H9 (cell line): ENCODE results near the gene CNNM2. TPM values are rescaled to one million over a fixed set of nuclear protein-coding genes. Genes with fewer than 3 reads are reported as not detected.
"Not testable (repeated sequence)": the region's sequence is repeated elsewhere in the genome, so short reads cannot be mapped to it uniquely, and the experiment has no call there.

Source experiments
- DNase-seq: peaks from one replicate; pipeline ENCODE4 v3.0.0-alpha.2; 2017
- H2AFZ ChIP-seq: one replicate; pipeline ENCODE4 v1.6.1; 2013; ENCODE audit warnings: mild to moderate bottlenecking, low read length, control low read depth, moderate library complexity
- H2AK5ac ChIP-seq: 2 replicates; pipeline ENCODE4 v1.6.1; 2013; ENCODE audit warnings: low read length, control low read depth, mixed read lengths; ENCODE audit not compliant: insufficient read length
- H2BK120ac ChIP-seq: one replicate; pipeline ENCODE4 v1.6.1; 2013; ENCODE audit warnings: low read depth, mild to moderate bottlenecking, low read length, control low read depth, inconsistent platforms; ENCODE audit not compliant: poor library complexity, severe bottlenecking
- H2BK12ac ChIP-seq: 2 replicates; pipeline ENCODE4 v1.6.1; 2013; ENCODE audit warnings: low read length, control low read depth, mixed read lengths, low read depth; ENCODE audit not compliant: insufficient read length
- H2BK15ac ChIP-seq: 2 replicates; pipeline ENCODE4 v1.6.1; 2013; ENCODE audit warnings: low read depth, low read length, control low read depth
- H2BK20ac ChIP-seq: one replicate; pipeline ENCODE4 v1.6.1; 2013; ENCODE audit warnings: low read depth, mild to moderate bottlenecking, low read length, control low read depth, inconsistent platforms; ENCODE audit not compliant: poor library complexity, severe bottlenecking
- H2BK5ac ChIP-seq: 2 replicates; pipeline ENCODE4 v1.6.1; 2013; ENCODE audit warnings: low read length, control low read depth, mixed read lengths; ENCODE audit not compliant: insufficient read length
- H3K14ac ChIP-seq: 2 replicates; pipeline ENCODE4 v1.6.1; 2013; ENCODE audit warnings: low read length, control low read depth; ENCODE audit not compliant: insufficient read depth
- H3K18ac ChIP-seq: 2 replicates; pipeline ENCODE4 v1.6.1; 2013; ENCODE audit warnings: low read depth, mild to moderate bottlenecking, mixed read lengths, low read length, control low read depth; ENCODE audit not compliant: insufficient read length
- H3K23ac ChIP-seq: 2 replicates; pipeline ENCODE4 v1.6.1; 2013; ENCODE audit warnings: low read length, control low read depth, mixed read lengths, low read depth; ENCODE audit not compliant: insufficient read length
- H3K23me2 ChIP-seq: 2 replicates; pipeline ENCODE4 v1.6.1; 2013; ENCODE audit warnings: low read depth, mild to moderate bottlenecking, mixed read lengths, low read length, control low read depth; ENCODE audit not compliant: insufficient read length, poor library complexity, severe bottlenecking
- H3K27ac ChIP-seq: 2 replicates; pipeline ENCODE4 v1.5.1; 2013; ENCODE audit warnings: low read length, control low read depth, mixed read lengths, low read depth; ENCODE audit not compliant: insufficient read length
- H3K27me3 ChIP-seq: 2 replicates; pipeline ENCODE4 v1.6.1; 2013; ENCODE audit warnings: low read length, control low read depth, inconsistent platforms; ENCODE audit not compliant: insufficient read depth
- H3K4ac ChIP-seq: 2 replicates; pipeline ENCODE4 v1.6.1; 2013; ENCODE audit warnings: low read depth, mild to moderate bottlenecking, control low read depth, inconsistent platforms, low read length, moderate library complexity
- H3K4me1 ChIP-seq: 2 replicates; pipeline ENCODE4 v1.6.1; 2013; ENCODE audit warnings: low read length, control low read depth, inconsistent platforms; ENCODE audit not compliant: insufficient read depth
- H3K4me2 ChIP-seq: 2 replicates; pipeline ENCODE4 v1.6.1; 2013; ENCODE audit warnings: low read length, control low read depth, mixed read lengths; ENCODE audit not compliant: insufficient read length, insufficient read depth
- H3K56ac ChIP-seq: 2 replicates; pipeline ENCODE4 v1.6.1; 2013; ENCODE audit warnings: low read depth, mild to moderate bottlenecking, mixed read lengths, low read length, control low read depth; ENCODE audit not compliant: insufficient read length
- H3K79me1 ChIP-seq: 2 replicates; pipeline ENCODE4 v1.6.1; 2013; ENCODE audit warnings: low read depth, mild to moderate bottlenecking, moderate library complexity, low read length, control low read depth, inconsistent platforms; ENCODE audit not compliant: insufficient read depth, poor library complexity, severe bottlenecking
- H3K79me2 ChIP-seq: 2 replicates; pipeline ENCODE4 v1.6.1; 2013; ENCODE audit warnings: low read length, control low read depth, inconsistent platforms; ENCODE audit not compliant: insufficient read depth
- H3K9ac ChIP-seq: 2 replicates; pipeline ENCODE4 v1.6.1; 2013; ENCODE audit warnings: low read length, control low read depth, mixed read lengths; ENCODE audit not compliant: insufficient read length; ENCODE audit errors: extremely low read depth
- H3K9me3 ChIP-seq: one replicate; pipeline ENCODE4 v1.6.1; 2013; ENCODE audit warnings: low read depth, low read length, inconsistent platforms; ENCODE audit not compliant: control insufficient read depth
- H3T11ph ChIP-seq: one replicate; pipeline ENCODE4 v1.6.1; 2013; ENCODE audit warnings: mild to moderate bottlenecking, low read length, control low read depth, inconsistent platforms
- H4K20me1 ChIP-seq: one replicate; pipeline ENCODE4 v1.6.1; 2013; ENCODE audit not compliant: control insufficient read depth, insufficient read length, insufficient read depth
- H4K5ac ChIP-seq: 2 replicates; pipeline ENCODE4 v1.6.1; 2013; ENCODE audit warnings: low read depth, mild to moderate bottlenecking, mixed read lengths, low read length, control low read depth; ENCODE audit not compliant: insufficient read length
- H4K8ac ChIP-seq: replicated peaks from 2 replicates; pipeline ENCODE4 v1.6.1; 2013; ENCODE audit warnings: low read length, control low read depth, mixed read lengths, low read depth; ENCODE audit not compliant: insufficient read length
- H4K91ac ChIP-seq: 2 replicates; pipeline ENCODE4 v1.6.1; 2013; ENCODE audit warnings: low read depth, mild to moderate bottlenecking, moderate library complexity, mixed read lengths, low read length, control low read depth; ENCODE audit not compliant: insufficient read length
- H3K27ac Mint-ChIP-seq, 3 experiments: 2 replicates in 2 of 3; 3 replicates in 1 of 3; pipeline ENCODE4 v1.8.0; 2020 to 2021; ENCODE audit warnings: mixed read lengths in 3 of 3, mild to moderate bottlenecking in 1 of 3, moderate library complexity in 1 of 3
- H3K27me3 Mint-ChIP-seq: 2 replicates; pipeline ENCODE4 v1.8.0; 2021; ENCODE audit warnings: low read depth, mild to moderate bottlenecking, moderate library complexity, mixed read lengths
- H3K36me3 Mint-ChIP-seq, 3 experiments: 2 replicates in 2 of 3; 3 replicates in 1 of 3; pipeline ENCODE4 v1.8.0; 2020 to 2021; ENCODE audit warnings: low read depth in 3 of 3, mixed read lengths in 3 of 3; ENCODE audit not compliant: insufficient read depth in 1 of 3
- H3K4me1 Mint-ChIP-seq, 2 experiments: 2 replicates each; pipeline ENCODE4 v1.8.0; 2020; ENCODE audit warnings: mixed read lengths in 2 of 2
- H3K4me3 Mint-ChIP-seq, 2 experiments: 2 replicates in 1 of 2; 3 replicates in 1 of 2; pipeline ENCODE4 v1.8.0; 2020 to 2021; ENCODE audit warnings: mild to moderate bottlenecking in 2 of 2, mixed read lengths in 2 of 2, moderate library complexity in 1 of 2
- H3K9me3 Mint-ChIP-seq, 2 experiments: 2 replicates in 1 of 2; 3 replicates in 1 of 2; pipeline ENCODE4 v1.8.0; 2020; ENCODE audit warnings: mild to moderate bottlenecking in 2 of 2, mixed read lengths in 2 of 2, moderate library complexity in 1 of 2
- WGBS: extraction: QIAGEN DNeasy Blood & Tissue Kit; methylation state at CpG from one replicate; pipeline ENCODE4 v1.1.7; 2013; ENCODE audit warnings: missing lambda C conversion rate, low lambda C conversion rate, mixed read lengths; ENCODE audit not compliant: insufficient read length; ENCODE audit errors: extremely low coverage; 5-methylcytosine and 5-hydroxymethylcytosine counted together
- total RNA-seq: library from RNA; stranded (reverse); gene quantifications from 2 replicates; pipeline ENCODE4 v1.2.1, GENCODE V29; 2021
- TF ChIP-seq, protein P1 (sequence below): fragments of 200-600 bp; sonication (generic); conservative IDR thresholded peaks from 3 replicates; pipeline ENCODE4 v1.8.0; 2021; ENCODE audit warnings: antibody characterized with exemption, mild to moderate bottlenecking

CNNM2 gene
- total RNA-seq, 1 experiment from 2014 or later = 17.5 TPM

DNA sequence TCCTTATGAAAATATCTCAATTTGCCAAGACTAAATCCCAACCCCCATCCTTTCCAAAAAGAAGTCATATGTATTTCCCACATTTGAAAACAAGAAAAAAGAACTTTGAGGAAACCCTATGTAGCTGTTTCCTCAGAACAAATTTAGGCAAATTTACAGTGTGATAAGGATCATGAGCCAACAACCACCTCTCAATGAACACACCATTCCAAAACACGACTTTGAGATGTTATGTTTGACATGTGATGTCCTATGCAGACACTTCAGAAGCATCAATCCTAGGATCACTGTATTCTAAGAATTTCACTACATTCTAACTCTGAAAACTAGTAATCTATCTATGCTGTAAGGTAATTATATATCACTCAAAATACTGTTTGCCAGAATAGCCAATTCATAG, 212.8 kb downstream of the CNNM2 start:
- WGBS = no CpG with 5 or more reads among the region's 1 CpG

DNA sequence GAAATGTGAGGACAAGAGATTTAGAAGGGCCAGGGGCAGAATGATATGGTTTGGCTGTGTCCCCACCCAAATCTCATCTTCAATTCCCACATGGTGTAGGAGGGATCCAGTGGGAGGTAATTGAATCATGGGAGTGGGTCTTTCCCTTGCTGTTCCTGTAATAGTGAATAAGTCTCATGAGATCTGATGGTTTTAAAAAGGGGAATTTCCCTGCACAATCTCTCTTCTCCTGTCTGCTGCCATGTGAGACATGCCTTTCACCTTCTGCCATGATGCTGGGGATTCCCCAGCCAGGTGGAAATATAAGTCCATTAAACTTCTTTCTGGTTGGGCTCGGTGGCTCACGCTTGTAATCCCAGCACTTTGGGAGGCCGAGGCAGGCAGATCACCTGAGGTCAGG, 217.1 kb downstream of the CNNM2 start:
- H3K4me3 Mint-ChIP-seq, H3K18ac ChIP-seq, H4K20me1 ChIP-seq, H2BK12ac ChIP-seq, H3K4me2 ChIP-seq, H3K4me1 Mint-ChIP-seq, H3K23ac ChIP-seq, H3K4ac ChIP-seq, H3K14ac ChIP-seq, H3T11ph ChIP-seq, H3K23me2 ChIP-seq, H3K27me3 Mint-ChIP-seq, H2BK20ac ChIP-seq, H3K27ac ChIP-seq, H2BK5ac ChIP-seq, H4K8ac ChIP-seq, H3K9ac ChIP-seq, H2AFZ ChIP-seq, DNase-seq, H3K79me1 ChIP-seq, H3K56ac ChIP-seq, H3K79me2 ChIP-seq, H3K27me3 ChIP-seq, H2BK120ac ChIP-seq, H2AK5ac ChIP-seq, H3K27ac Mint-ChIP-seq, H2BK15ac ChIP-seq, H4K5ac ChIP-seq, H4K91ac ChIP-seq, H3K4me1 ChIP-seq, H3K9me3 ChIP-seq: not testable (repeated sequence)
- peaks cover 27 to 39% of the 10 kb centered on the region in 2 experiments for H3K9me3 Mint-ChIP-seq
- peaks cover 57 to 76% (median 69%) of the 10 kb centered on the region in 3 experiments for H3K36me3 Mint-ChIP-seq
- WGBS = no CpG with 5 or more reads among the region's 3 CpGs

More for the DNA sequence above, 212.8 kb downstream of the CNNM2 start:
- H3K4ac ChIP-seq = no peak overlapping the region
- H2BK15ac ChIP-seq = no peak overlapping the region
- H4K91ac ChIP-seq = no peak overlapping the region
- H2BK5ac ChIP-seq = no peak overlapping the region
- Mint-ChIP-seq H3K27me3 (peaks cover 1% of the 10 kb centered on the region; the same call in 1 of the 2 replicates), H3K36me3 (peaks cover 49 to 67% (median 61%) of the 10 kb centered on the region in 3 experiments), H3K27ac (no peak overlapping the region), H3K9me3 (peaks cover 32 to 39% of the 10 kb centered on the region in 2 experiments), H3K4me3 (no peak overlapping the region), H3K4me1 (peaks cover 0 to 5% of the 10 kb centered on the region in 2 experiments; a peak in 2 of 4 replicates)
- no peak overlapping the region for H2AFZ ChIP-seq
- H3K14ac ChIP-seq = no peak overlapping the region
- DNase-seq = no peak
- H2AK5ac ChIP-seq = no peak overlapping the region
- H2BK20ac ChIP-seq = no peak overlapping the region
- no peak overlapping the region for H3K9ac ChIP-seq
- H3K79me2 ChIP-seq = no peaks in the 10 kb centered on the region
- H3K9me3 ChIP-seq = no peaks in the 10 kb centered on the region
- H3K4me2 ChIP-seq = no peak overlapping the region
- H4K20me1 ChIP-seq = no peaks in the 10 kb centered on the region
- H4K8ac ChIP-seq = no peak overlapping the region
- no peak overlapping the region for H3K23ac ChIP-seq
- TF ChIP-seq, protein P1, sequence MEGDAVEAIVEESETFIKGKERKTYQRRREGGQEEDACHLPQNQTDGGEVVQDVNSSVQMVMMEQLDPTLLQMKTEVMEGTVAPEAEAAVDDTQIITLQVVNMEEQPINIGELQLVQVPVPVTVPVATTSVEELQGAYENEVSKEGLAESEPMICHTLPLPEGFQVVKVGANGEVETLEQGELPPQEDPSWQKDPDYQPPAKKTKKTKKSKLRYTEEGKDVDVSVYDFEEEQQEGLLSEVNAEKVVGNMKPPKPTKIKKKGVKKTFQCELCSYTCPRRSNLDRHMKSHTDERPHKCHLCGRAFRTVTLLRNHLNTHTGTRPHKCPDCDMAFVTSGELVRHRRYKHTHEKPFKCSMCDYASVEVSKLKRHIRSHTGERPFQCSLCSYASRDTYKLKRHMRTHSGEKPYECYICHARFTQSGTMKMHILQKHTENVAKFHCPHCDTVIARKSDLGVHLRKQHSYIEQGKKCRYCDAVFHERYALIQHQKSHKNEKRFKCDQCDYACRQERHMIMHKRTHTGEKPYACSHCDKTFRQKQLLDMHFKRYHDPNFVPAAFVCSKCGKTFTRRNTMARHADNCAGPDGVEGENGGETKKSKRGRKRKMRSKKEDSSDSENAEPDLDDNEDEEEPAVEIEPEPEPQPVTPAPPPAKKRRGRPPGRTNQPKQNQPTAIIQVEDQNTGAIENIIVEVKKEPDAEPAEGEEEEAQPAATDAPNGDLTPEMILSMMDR = no peak
- H3K4me1 ChIP-seq = no peaks in the 10 kb centered on the region
- H3K56ac ChIP-seq = no peak overlapping the region
- H3K18ac ChIP-seq = no peak overlapping the region
- H3K23me2 ChIP-seq = no peaks in the 10 kb centered on the region
- H3T11ph ChIP-seq = no peak overlapping the region
- no peak overlapping the region for H2BK12ac ChIP-seq
- no peak overlapping the region for H4K5ac ChIP-seq
- H2BK120ac ChIP-seq = no peak overlapping the region
- no peak overlapping the region for H3K27ac ChIP-seq
- H3K27me3 ChIP-seq = no peaks in the 10 kb centered on the region
- H3K79me1 ChIP-seq = no peaks in the 10 kb centered on the region
